Measurements from ENCODE around the gene THBD.

THBD gene

GRCh38 chr20:23092384-23092756 lies 42.9 kb upstream of the THBD start:
- WGBS (ENCODE audit: insufficient coverage, insufficient read length), result no CpG with 5 or more reads among the region's 2 CpGs
- no peaks in the 10 kb centered on the region for H3K9me3 ChIP-seq (ENCODE audit: control insufficient read depth, insufficient read depth, low read length)
- H3K4me3 ChIP-seq (ENCODE audit: low read length), result no peak overlapping the region
- no peaks in the 10 kb centered on the region for H3K36me3 ChIP-seq (ENCODE audit: control insufficient read depth, insufficient read depth, low read length)
- H3K27ac ChIP-seq (ENCODE audit: low read length), result no peak overlapping the region
- H3K27me3 ChIP-seq (ENCODE audit: control insufficient read depth, insufficient read depth, low read length), result no peaks in the 10 kb centered on the region
- no peak for DNase-seq (ENCODE audit: low read depth, low spot score)
- H3K4me1 ChIP-seq (ENCODE audit: control insufficient read depth, insufficient read depth, low read length), result 0 out of 2 replicates have a peak, but pooled peaks cover 2% of the 10 kb centered on the region

- H3K9me3 ChIP-seq (ENCODE audit: control insufficient read depth, insufficient read depth, low read length), result no peaks in the 10 kb centered on the region
- H3K4me3 ChIP-seq (ENCODE audit: low read length), result no peak overlapping the region
- H3K36me3 ChIP-seq (ENCODE audit: control insufficient read depth, insufficient read depth, low read length), result no peaks in the 10 kb centered on the region
- no peaks in the 10 kb centered on the region for H3K27me3 ChIP-seq (ENCODE audit: control insufficient read depth, insufficient read depth, low read length)
- H3K4me1 ChIP-seq (ENCODE audit: control insufficient read depth, insufficient read depth, low read length), result 0 out of 2 replicates have a peak, but pooled peaks cover 2% of the 10 kb centered on the region
- no peak for DNase-seq (ENCODE audit: low read depth, low spot score)
- no CpG with 5 or more reads among the region's 8 CpGs for WGBS (ENCODE audit: insufficient coverage, insufficient read length)
- no peak overlapping the region for H3K27ac ChIP-seq (ENCODE audit: low read length)
Observed at GRCh38 chr20:23091721-23092383, 42.4 kb upstream of the THBD start.

GRCh38 chr20:23090878-23091277 lies 41.4 kb upstream of the THBD start:
- Histone ChIP-seq H3K9me3 (ENCODE audit: control insufficient read depth, insufficient read depth, low read length) (no peaks in the 10 kb centered on the region), H3K36me3 (ENCODE audit: control insufficient read depth, insufficient read depth, low read length) (no peaks in the 10 kb centered on the region; the same call in 1 of the 2 replicates), H3K27me3 (ENCODE audit: control insufficient read depth, insufficient read depth, low read length) (no peaks in the 10 kb centered on the region), H3K4me1 (ENCODE audit: control insufficient read depth, insufficient read depth, low read length) (0 out of 2 replicates have a peak, but pooled peaks cover 2% of the 10 kb centered on the region), H3K27ac (ENCODE audit: low read length) (no peak overlapping the region), H3K4me3 (ENCODE audit: low read length) (no peak overlapping the region)
- no peak for DNase-seq (ENCODE audit: low read depth, low spot score)
- WGBS (ENCODE audit: insufficient coverage, insufficient read length), result no CpG with 5 or more reads among the region's 4 CpGs

GRCh38 chr20:23090147-23090546 lies 40.7 kb upstream of the THBD start:
- Histone ChIP-seq H3K4me1 (ENCODE audit: control insufficient read depth, insufficient read depth, low read length) (0 out of 2 replicates have a peak, but pooled peaks cover 2% of the 10 kb centered on the region), H3K4me3 (ENCODE audit: low read length) (no peak overlapping the region), H3K27ac (ENCODE audit: low read length) (no peak overlapping the region), H3K27me3 (ENCODE audit: control insufficient read depth, insufficient read depth, low read length) (no peaks in the 10 kb centered on the region), H3K36me3 (ENCODE audit: control insufficient read depth, insufficient read depth, low read length) (no peaks in the 10 kb centered on the region; the same call in 1 of the 2 replicates), H3K9me3 (ENCODE audit: control insufficient read depth, insufficient read depth, low read length) (no peaks in the 10 kb centered on the region)
- no CpG with 5 or more reads among the region's 6 CpGs for WGBS (ENCODE audit: insufficient coverage, insufficient read length)
- no peak for DNase-seq (ENCODE audit: low read depth, low spot score)

- no peak for DNase-seq (ENCODE audit: low read depth, low spot score)
- Histone ChIP-seq H3K27me3 (ENCODE audit: control insufficient read depth, insufficient read depth, low read length) (no peaks in the 10 kb centered on the region), H3K4me1 (ENCODE audit: control insufficient read depth, insufficient read depth, low read length) (0 out of 2 replicates have a peak, but pooled peaks cover 2% of the 10 kb centered on the region), H3K4me3 (ENCODE audit: low read length) (no peak overlapping the region), H3K9me3 (ENCODE audit: control insufficient read depth, insufficient read depth, low read length) (no peaks in the 10 kb centered on the region), H3K36me3 (ENCODE audit: control insufficient read depth, insufficient read depth, low read length) (no peaks in the 10 kb centered on the region; the same call in 1 of the 2 replicates), H3K27ac (ENCODE audit: low read length) (no peak overlapping the region)
- no CpG with 5 or more reads among the region's 8 CpGs for WGBS (ENCODE audit: insufficient coverage, insufficient read length)
Observed at GRCh38 chr20:23088866-23089265, 39.4 kb upstream of the THBD start.

- no peaks in the 10 kb centered on the region for H3K9me3 ChIP-seq (ENCODE audit: control insufficient read depth, insufficient read depth, low read length)
- no peak overlapping the region for H3K27ac ChIP-seq (ENCODE audit: low read length)
- H3K36me3 ChIP-seq (ENCODE audit: control insufficient read depth, insufficient read depth, low read length), result no peaks in the 10 kb centered on the region; the same call in 1 of the 2 replicates
- H3K27me3 ChIP-seq (ENCODE audit: control insufficient read depth, insufficient read depth, low read length), result no peaks in the 10 kb centered on the region
- no CpG with 5 or more reads among the region's 9 CpGs for WGBS (ENCODE audit: insufficient coverage, insufficient read length)
- no peak for DNase-seq (ENCODE audit: low read depth, low spot score)
- no peak overlapping the region for H3K4me3 ChIP-seq (ENCODE audit: low read length)
- 0 out of 2 replicates have a peak, but pooled peaks cover 2% of the 10 kb centered on the region for H3K4me1 ChIP-seq (ENCODE audit: control insufficient read depth, insufficient read depth, low read length)
Observed at GRCh38 chr20:23087587-23088251, 38.2 kb upstream of the THBD start.

- WGBS (ENCODE audit: insufficient coverage, insufficient read length), result no CpG with 5 or more reads among the region's 14 CpGs
- H3K4me1 ChIP-seq (ENCODE audit: control insufficient read depth, insufficient read depth, low read length), result 0 out of 2 replicates have a peak, but pooled peaks cover 2% of the 10 kb centered on the region
- no peak overlapping the region for H3K4me3 ChIP-seq (ENCODE audit: low read length)
- no peaks in the 10 kb centered on the region; the same call in 1 of the 2 replicates for H3K36me3 ChIP-seq (ENCODE audit: control insufficient read depth, insufficient read depth, low read length)
- H3K27ac ChIP-seq (ENCODE audit: low read length), result no peak overlapping the region
- H3K27me3 ChIP-seq (ENCODE audit: control insufficient read depth, insufficient read depth, low read length), result no peaks in the 10 kb centered on the region
- no peak for DNase-seq (ENCODE audit: low read depth, low spot score)
- no peaks in the 10 kb centered on the region for H3K9me3 ChIP-seq (ENCODE audit: control insufficient read depth, insufficient read depth, low read length)
Observed at GRCh38 chr20:23086931-23087411, 37.5 kb upstream of the THBD start.

GRCh38 chr20:23086056-23086566 lies 36.6 kb upstream of the THBD start, which contains the start of gene CD93:
Gene CD93 (minus strand): TSS chr20:23086324. CDS start chr20:23086192, 132 bp downstream.
- H3K36me3 ChIP-seq (ENCODE audit: control insufficient read depth, insufficient read depth, low read length), result no peaks in the 10 kb centered on the region; the same call in 1 of the 2 replicates
- DNase-seq (ENCODE audit: low read depth, low spot score), result no peak
- H3K27me3 ChIP-seq (ENCODE audit: control insufficient read depth, insufficient read depth, low read length), result no peaks in the 10 kb centered on the region
- no peak within 1 kb of the TSS for H3K27ac ChIP-seq (ENCODE audit: low read length)
- WGBS (ENCODE audit: insufficient coverage, insufficient read length), result no CpG with 5 or more reads among the region's 28 CpGs
- H3K4me1 ChIP-seq (ENCODE audit: control insufficient read depth, insufficient read depth, low read length), result no peaks in the 10 kb centered on the region
- no peak within 1 kb of the TSS for H3K4me3 ChIP-seq (ENCODE audit: low read length)
- H3K9me3 ChIP-seq (ENCODE audit: control insufficient read depth, insufficient read depth, low read length), result no peaks in the 10 kb centered on the region

GRCh38 chr20:23085436-23086055 lies 36.1 kb upstream of the THBD start:
- Histone ChIP-seq H3K27ac (ENCODE audit: low read length) (no peak overlapping the region), H3K27me3 (ENCODE audit: control insufficient read depth, insufficient read depth, low read length) (no peaks in the 10 kb centered on the region), H3K4me3 (ENCODE audit: low read length) (no peak overlapping the region), H3K9me3 (ENCODE audit: control insufficient read depth, insufficient read depth, low read length) (no peaks in the 10 kb centered on the region), H3K4me1 (ENCODE audit: control insufficient read depth, insufficient read depth, low read length) (no peaks in the 10 kb centered on the region), H3K36me3 (ENCODE audit: control insufficient read depth, insufficient read depth, low read length) (no peaks in the 10 kb centered on the region; the same call in 1 of the 2 replicates)
- no peak for DNase-seq (ENCODE audit: low read depth, low spot score)
- WGBS (ENCODE audit: insufficient coverage, insufficient read length), result no CpG with 5 or more reads among the region's 23 CpGs

GRCh38 chr20:23084845-23085365 lies 35.4 kb upstream of the THBD start:
- no CpG with 5 or more reads among the region's 24 CpGs for WGBS (ENCODE audit: insufficient coverage, insufficient read length)
- no peak overlapping the region for H3K4me3 ChIP-seq (ENCODE audit: low read length)
- no peaks in the 10 kb centered on the region for H3K4me1 ChIP-seq (ENCODE audit: control insufficient read depth, insufficient read depth, low read length)
- H3K36me3 ChIP-seq (ENCODE audit: control insufficient read depth, insufficient read depth, low read length), result no peaks in the 10 kb centered on the region; the same call in 1 of the 2 replicates
- H3K27ac ChIP-seq (ENCODE audit: low read length), result no peak overlapping the region
- no peak for DNase-seq (ENCODE audit: low read depth, low spot score)
- no peaks in the 10 kb centered on the region for H3K27me3 ChIP-seq (ENCODE audit: control insufficient read depth, insufficient read depth, low read length)
- no peaks in the 10 kb centered on the region for H3K9me3 ChIP-seq (ENCODE audit: control insufficient read depth, insufficient read depth, low read length)

Data from iPS DF 6.9 (cell line).